A549 treated with Hydrocortisone at 1 μM for 4 hours (cell line): ENCODE data around the gene HK3. TPM values are rescaled to one million over a fixed set of nuclear protein-coding genes. Genes with fewer than 3 reads are reported as not detected.

Source experiments
- total RNA-seq: library from RNA; stranded (reverse); fragments of 200-300 nt; extraction: Qiagen RNA extraction; gene quantifications from 5 replicates; pipeline ENCODE4 v1.2.3, GENCODE V29; 2022

HK3 gene
- 0.05 to 0.18 TPM (median 0.10 TPM) in 3 of 5 replicates, not detected in the others for total RNA-seq

GRCh38 chr5:176899296-176899891 is at the start of gene HK3:
Gene HK3, minus strand, starts transcription at chr5:176899346. Its CDS starts 3,187 bp downstream, at chr5:176896159.

Other genes with a start within 250 kb of the HK3 start
- 0.39 to 0.78 TPM (median 0.55 TPM) in 5 replicates for gene UNC5A, start 88.8 kb downstream of the HK3 start, total RNA-seq
- gene UIMC1, start 107.4 kb upstream of the HK3 start, total RNA-seq: 40.0 to 46.4 TPM (median 42.7 TPM) in 5 replicates
- 8.1 to 10.7 TPM (median 9.9 TPM) in 5 replicates for gene ZNF346, start 123.3 kb upstream of the HK3 start, total RNA-seq
- 18.9 to 22.4 TPM (median 21.7 TPM) in 5 replicates for gene FGFR4, start 187.6 kb upstream of the HK3 start, total RNA-seq
- gene NSD1, start 234.4 kb upstream of the HK3 start, total RNA-seq: 17.1 to 25.5 TPM (median 19.8 TPM) in 5 replicates